Body of pancreas (tissue), 4 donors: ENCODE measurements around the gene PHACTR3.

Experiments
- POLR2A ChIP-seq, 3 donors: fragments of 450-650 bp; IDR thresholded peaks; one replicate each; pipeline ENCODE4 v1.6.1; 2016; ENCODE audit warnings: antibody characterized with exemption in 3 of 3, mild to moderate bottlenecking in 2 of 3
- TF ChIP-seq, protein P1 (sequence below), 7 experiments: fragments of 450-650 bp in 4 of 7; fragments of 200-600 bp in 3 of 7; sonication (generic) in 3 of 7; IDR thresholded peaks; one replicate each; pipeline ENCODE4 v1.5.1; 2016 to 2019; ENCODE audit warnings: antibody characterized with exemption in 7 of 7

DNA sequence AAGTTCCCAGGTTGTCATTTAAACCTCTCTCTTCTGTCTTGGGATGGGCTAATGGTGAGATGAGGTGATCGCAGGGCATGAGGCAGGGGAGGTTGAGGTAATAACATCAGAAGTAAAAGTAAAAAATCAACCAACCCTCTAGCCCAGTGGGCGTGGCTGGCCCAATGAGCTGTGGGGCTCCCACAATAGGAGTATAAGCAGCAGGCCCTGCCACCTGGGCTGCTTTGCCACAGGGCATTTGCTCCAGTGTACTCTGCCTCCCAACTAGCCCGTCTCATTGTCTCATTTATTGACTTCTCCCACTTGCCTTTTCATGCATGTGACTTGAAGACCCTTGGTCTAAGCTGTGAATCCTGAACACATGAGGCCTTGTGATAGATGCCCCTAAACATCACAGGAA lies 62.8 kb downstream of the PHACTR3 start:
- TF ChIP-seq POLR2A (IDR thresholded peaks at IDR 0.05): no peak
- TF ChIP-seq, protein P1, sequence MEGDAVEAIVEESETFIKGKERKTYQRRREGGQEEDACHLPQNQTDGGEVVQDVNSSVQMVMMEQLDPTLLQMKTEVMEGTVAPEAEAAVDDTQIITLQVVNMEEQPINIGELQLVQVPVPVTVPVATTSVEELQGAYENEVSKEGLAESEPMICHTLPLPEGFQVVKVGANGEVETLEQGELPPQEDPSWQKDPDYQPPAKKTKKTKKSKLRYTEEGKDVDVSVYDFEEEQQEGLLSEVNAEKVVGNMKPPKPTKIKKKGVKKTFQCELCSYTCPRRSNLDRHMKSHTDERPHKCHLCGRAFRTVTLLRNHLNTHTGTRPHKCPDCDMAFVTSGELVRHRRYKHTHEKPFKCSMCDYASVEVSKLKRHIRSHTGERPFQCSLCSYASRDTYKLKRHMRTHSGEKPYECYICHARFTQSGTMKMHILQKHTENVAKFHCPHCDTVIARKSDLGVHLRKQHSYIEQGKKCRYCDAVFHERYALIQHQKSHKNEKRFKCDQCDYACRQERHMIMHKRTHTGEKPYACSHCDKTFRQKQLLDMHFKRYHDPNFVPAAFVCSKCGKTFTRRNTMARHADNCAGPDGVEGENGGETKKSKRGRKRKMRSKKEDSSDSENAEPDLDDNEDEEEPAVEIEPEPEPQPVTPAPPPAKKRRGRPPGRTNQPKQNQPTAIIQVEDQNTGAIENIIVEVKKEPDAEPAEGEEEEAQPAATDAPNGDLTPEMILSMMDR (IDR thresholded peaks at IDR 0.05): no peak
